ENCODE data around the gene TCEAL3. TPM values are rescaled to one million over a fixed set of nuclear protein-coding genes. Genes with fewer than 3 reads are reported as not detected.
"Not testable (repeated sequence)": the region's sequence is repeated elsewhere in the genome, so short reads cannot be mapped to it uniquely, and the experiment has no call there.

Gene TCEAL3
- polyA plus RNA-seq, 3 donors, result 1.8 to 3.7 (median 2.1) TPM

GRCh38 chrX:103647630-103648029 is 39.9 kb downstream of the TCEAL3 start:
- H3K9me3 Mint-ChIP-seq, result peaks cover 0 to 3% (median 0%) of the 10 kb centered on the region in 7 donors
- no peak overlapping the region for H3K4me3 ChIP-seq (replicated peaks in 1 of 3; ENCODE audit: low read depth in 2 of 3, low read length in 3 of 3)
- no peak overlapping the region for H3K27ac ChIP-seq (ENCODE audit: low read depth in 1 of 2, low read length in 2 of 2)
- intact Hi-C loops (cut with micrococcal nuclease), result no loop called here
- no peak overlapping the region for H3K4me2 ChIP-seq (replicated peaks; ENCODE audit: extremely low read depth, low read length, poor library complexity, severe bottlenecking)
- H4K20me1 ChIP-seq (ENCODE audit: insufficient read depth, low read length), result no peaks in the 10 kb centered on the region
- DNase-seq, result no peak
- no peaks in the 10 kb centered on the region for H3K9me3 ChIP-seq (replicated peaks in 1 of 2; ENCODE audit: control insufficient read depth in 1 of 2, insufficient read depth in 1 of 2, low read length in 2 of 2)
- H3K4me1 ChIP-seq (ENCODE audit: control insufficient read depth in 1 of 2, insufficient read depth in 2 of 2, low read length in 2 of 2), result no peaks in the 10 kb centered on the region
- TF ChIP-seq CTCF (IDR thresholded peaks at IDR 0.05), result no peak
- no peak overlapping the region for H3K9ac ChIP-seq (ENCODE audit: insufficient read depth, low read length, poor library complexity, severe bottlenecking)
- peaks cover 2 to 11% (median 3%) of the 10 kb centered on the region in 3 donors for H3K27me3 Mint-ChIP-seq (ENCODE audit: low read depth in 3 of 3)
- no peaks in the 10 kb centered on the region for H3K36me3 Mint-ChIP-seq
- WGBS (ENCODE audit: insufficient coverage), result no CpG with 5 or more reads among the region's 1 CpG
- H3K4me3 Mint-ChIP-seq, result no peak overlapping the region
- no peaks in the 10 kb centered on the region for H3K79me2 ChIP-seq (ENCODE audit: insufficient read depth, low read length)
- H2AFZ ChIP-seq (ENCODE audit: insufficient read depth, low read depth, low read length, poor library complexity, severe bottlenecking), result no peak overlapping the region
- no peak overlapping the region for H3K27ac Mint-ChIP-seq
- no peaks in the 10 kb centered on the region for H3K27me3 ChIP-seq (ENCODE audit: control insufficient read depth in 2 of 2, insufficient read depth in 2 of 2, low read length in 2 of 2)
- H3K36me3 ChIP-seq (replicated peaks in 1 of 2; ENCODE audit: control insufficient read depth in 1 of 2, insufficient read depth in 2 of 2, low read length in 2 of 2), result no peaks in the 10 kb centered on the region
- no peaks in the 10 kb centered on the region for H3K4me1 Mint-ChIP-seq

- H3K4me1 ChIP-seq (ENCODE audit: control insufficient read depth in 1 of 2, insufficient read depth in 2 of 2, low read length in 2 of 2), result no peaks in the 10 kb centered on the region
- no peaks in the 10 kb centered on the region for H3K27me3 ChIP-seq (ENCODE audit: control insufficient read depth in 2 of 2, insufficient read depth in 2 of 2, low read length in 2 of 2)
- H3K36me3 ChIP-seq (replicated peaks in 1 of 2; ENCODE audit: control insufficient read depth in 1 of 2, insufficient read depth in 2 of 2, low read length in 2 of 2), result no peaks in the 10 kb centered on the region
- H2AFZ ChIP-seq (ENCODE audit: insufficient read depth, low read depth, low read length, poor library complexity, severe bottlenecking), result no peak overlapping the region
- H3K36me3 Mint-ChIP-seq, result no peaks in the 10 kb centered on the region
- DNase-seq, result no peak
- no peaks in the 10 kb centered on the region for H3K4me1 Mint-ChIP-seq
- WGBS (ENCODE audit: insufficient coverage), result no CpG with 5 or more reads among the region's 2 CpGs
- no peak overlapping the region for H3K27ac ChIP-seq (ENCODE audit: low read depth in 1 of 2, low read length in 2 of 2)
- no peak overlapping the region for H3K27ac Mint-ChIP-seq
- no peak for TF ChIP-seq CTCF (IDR thresholded peaks at IDR 0.05)
- no peak overlapping the region for H3K4me3 ChIP-seq (replicated peaks in 1 of 3; ENCODE audit: low read depth in 2 of 3, low read length in 3 of 3)
- H3K79me2 ChIP-seq (ENCODE audit: insufficient read depth, low read length), result no peaks in the 10 kb centered on the region
- peaks cover 0 to 3% (median 2%) of the 10 kb centered on the region in 3 donors for H3K27me3 Mint-ChIP-seq (ENCODE audit: low read depth in 3 of 3)
- H4K20me1 ChIP-seq (ENCODE audit: insufficient read depth, low read length), result no peaks in the 10 kb centered on the region
- H3K9ac ChIP-seq (ENCODE audit: insufficient read depth, low read length, poor library complexity, severe bottlenecking), result no peak overlapping the region
- no peak overlapping the region for H3K4me2 ChIP-seq (replicated peaks; ENCODE audit: extremely low read depth, low read length, poor library complexity, severe bottlenecking)
- intact Hi-C loops (cut with micrococcal nuclease), result no loop called here
- H3K9me3 ChIP-seq (replicated peaks in 1 of 2; ENCODE audit: control insufficient read depth in 1 of 2, insufficient read depth in 1 of 2, low read length in 2 of 2), result no peaks in the 10 kb centered on the region
- peaks cover 0 to 5% (median 0%) of the 10 kb centered on the region in 7 donors for H3K9me3 Mint-ChIP-seq
- no peak overlapping the region for H3K4me3 Mint-ChIP-seq
Observed at GRCh38 chrX:103651151-103651773, 43.5 kb downstream of the TCEAL3 start.

- H3K4me3 ChIP-seq (replicated peaks in 1 of 3; ENCODE audit: low read depth in 2 of 3, low read length in 3 of 3); H3K9me3 Mint-ChIP-seq; H3K9me3 ChIP-seq (replicated peaks in 1 of 2; ENCODE audit: control insufficient read depth in 1 of 2, insufficient read depth in 1 of 2, low read length in 2 of 2); H3K27ac ChIP-seq (ENCODE audit: low read depth in 1 of 2, low read length in 2 of 2); H3K36me3 ChIP-seq (replicated peaks in 1 of 2; ENCODE audit: control insufficient read depth in 1 of 2, insufficient read depth in 2 of 2, low read length in 2 of 2); H4K20me1 ChIP-seq (ENCODE audit: insufficient read depth, low read length); H3K4me1 ChIP-seq (ENCODE audit: control insufficient read depth in 1 of 2, insufficient read depth in 2 of 2, low read length in 2 of 2); H3K36me3 Mint-ChIP-seq; H3K27me3 Mint-ChIP-seq (ENCODE audit: low read depth in 3 of 3); H3K27ac Mint-ChIP-seq; H3K4me1 Mint-ChIP-seq; intact Hi-C loops (cut with micrococcal nuclease); H3K4me2 ChIP-seq (replicated peaks; ENCODE audit: extremely low read depth, low read length, poor library complexity, severe bottlenecking); H3K27me3 ChIP-seq (ENCODE audit: control insufficient read depth in 2 of 2, insufficient read depth in 2 of 2, low read length in 2 of 2); H2AFZ ChIP-seq (ENCODE audit: insufficient read depth, low read depth, low read length, poor library complexity, severe bottlenecking); H3K9ac ChIP-seq (ENCODE audit: insufficient read depth, low read length, poor library complexity, severe bottlenecking); DNase-seq; H3K4me3 Mint-ChIP-seq; H3K79me2 ChIP-seq (ENCODE audit: insufficient read depth, low read length): not testable (repeated sequence)
- WGBS (ENCODE audit: insufficient coverage), result no CpG with 5 or more reads among the region's 7 CpGs
Observed at GRCh38 chrX:103655230-103656000, 47.7 kb downstream of the TCEAL3 start.

Data from CD14-positive monocyte (primary cell).